GM18507 (cell line): ENCODE results near the gene ERN1.

Experiments used
- DNase-seq: peaks from one replicate; pipeline ENCODE4 v3.0.0; 2011; ENCODE audit warnings: low read depth; ENCODE audit not compliant: insufficient read length; ENCODE audit errors: extremely low spot score
- FAIRE-seq: peaks from 2 replicates; lab custom pipeline; 2011; peaks lifted over from hg19 to GRCh38; lab: Jason Lieb, UNC

ERN1 gene

GRCh38 chr17:64158831-64159590 lies 29.1 kb upstream of the ERN1 start:
- DNase-seq (no peak), FAIRE-seq (no peak)

- no peak for DNase-seq
- FAIRE-seq: no peak
Measured at GRCh38 chr17:64158406-64158805, 28.5 kb upstream of the ERN1 start.

- no peak for FAIRE-seq
- no peak for DNase-seq
Measured at GRCh38 chr17:64157669-64158180, 27.8 kb upstream of the ERN1 start.

GRCh38 chr17:64156670-64157069 lies 26.7 kb upstream of the ERN1 start:
- FAIRE-seq (no peak), DNase-seq (no peak)

DNA sequence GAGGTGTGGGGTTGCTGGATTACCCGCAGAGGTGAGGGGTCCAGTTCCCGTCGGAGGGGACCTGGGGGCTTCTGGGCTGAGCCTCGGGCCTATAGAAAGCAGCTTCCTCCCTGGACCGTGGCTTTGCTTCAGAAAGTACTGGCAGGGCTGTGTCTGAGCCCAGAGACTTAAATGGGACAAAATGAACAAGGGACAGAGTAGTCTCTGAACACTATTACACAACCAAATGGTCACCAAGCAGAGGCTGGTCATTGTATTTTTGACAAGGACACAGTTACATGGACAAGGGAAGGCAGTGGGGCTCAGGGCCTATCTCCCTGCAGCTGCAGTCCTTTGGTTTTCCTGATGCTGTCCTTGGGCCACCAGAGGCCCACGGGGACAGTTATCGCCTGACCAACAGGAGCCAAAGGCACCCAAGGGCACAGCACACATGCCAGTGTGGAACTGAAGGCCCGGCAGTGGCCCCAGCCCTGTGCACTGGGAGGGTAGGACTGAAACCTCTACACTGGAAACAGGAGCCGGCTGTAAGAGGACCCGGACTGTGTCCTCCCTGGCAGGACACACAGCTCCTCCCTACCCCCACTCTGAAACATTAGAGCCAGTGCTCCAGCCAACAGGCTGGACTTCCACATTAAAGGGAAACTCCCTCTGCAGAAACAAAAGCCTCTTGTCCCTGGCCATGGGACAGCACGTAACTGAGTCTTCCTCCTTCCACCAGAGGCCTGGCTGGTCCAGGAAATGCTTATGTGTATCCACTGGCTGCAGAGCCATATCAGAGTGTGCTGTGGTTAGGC lies 26.0 kb upstream of the ERN1 start:
- FAIRE-seq (no peak), DNase-seq (no peak)

DNA sequence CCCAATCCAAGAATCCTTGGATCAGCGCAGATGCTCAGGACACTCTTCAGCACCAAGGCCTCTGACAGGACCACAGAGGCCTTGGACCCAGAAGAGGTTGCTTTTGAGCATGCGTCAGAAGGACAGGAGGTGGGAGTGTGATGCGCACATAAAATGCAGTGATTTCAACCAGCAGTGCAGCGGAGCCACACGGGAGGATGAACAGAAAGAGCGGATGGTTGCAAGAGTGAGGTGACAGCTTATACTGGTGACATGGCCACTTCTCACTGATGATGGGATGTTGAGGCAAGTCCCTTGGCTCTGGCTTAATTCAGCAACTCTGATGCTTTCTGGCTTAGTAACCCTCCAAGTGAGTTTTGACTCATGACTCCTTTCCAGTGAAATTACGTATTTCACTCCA lies 25.2 kb upstream of the ERN1 start:
- no peak for DNase-seq

GRCh38 chr17:64154717-64155116 lies 24.8 kb upstream of the ERN1 start:
- FAIRE-seq (no peak), DNase-seq (no peak)

More for the DNA sequence above, 25.2 kb upstream of the ERN1 start:
- no peak for FAIRE-seq

DNA sequence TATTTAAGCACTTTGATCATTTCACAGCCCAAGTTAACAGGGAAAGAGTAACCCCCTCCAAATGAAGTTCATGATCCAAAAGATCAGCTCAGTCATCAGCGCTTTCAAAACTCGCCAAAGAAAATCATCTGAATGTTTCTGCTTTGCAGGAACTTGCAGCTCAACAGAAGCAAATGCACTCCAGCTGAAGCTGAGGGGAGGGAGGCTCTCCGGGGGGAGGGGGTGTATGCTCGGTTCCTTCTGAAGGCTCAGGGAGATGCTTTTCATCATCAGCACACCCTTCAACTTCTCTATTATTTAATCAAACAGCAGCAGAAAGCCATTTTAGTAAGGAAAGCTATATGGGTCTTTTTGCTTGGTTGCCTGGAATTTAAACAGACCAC lies 24.4 kb upstream of the ERN1 start:
- FAIRE-seq (no peak), DNase-seq (no peak)

- FAIRE-seq: no peak
- no peak for DNase-seq
Measured at GRCh38 chr17:64153565-64154312, 23.8 kb upstream of the ERN1 start.

DNA sequence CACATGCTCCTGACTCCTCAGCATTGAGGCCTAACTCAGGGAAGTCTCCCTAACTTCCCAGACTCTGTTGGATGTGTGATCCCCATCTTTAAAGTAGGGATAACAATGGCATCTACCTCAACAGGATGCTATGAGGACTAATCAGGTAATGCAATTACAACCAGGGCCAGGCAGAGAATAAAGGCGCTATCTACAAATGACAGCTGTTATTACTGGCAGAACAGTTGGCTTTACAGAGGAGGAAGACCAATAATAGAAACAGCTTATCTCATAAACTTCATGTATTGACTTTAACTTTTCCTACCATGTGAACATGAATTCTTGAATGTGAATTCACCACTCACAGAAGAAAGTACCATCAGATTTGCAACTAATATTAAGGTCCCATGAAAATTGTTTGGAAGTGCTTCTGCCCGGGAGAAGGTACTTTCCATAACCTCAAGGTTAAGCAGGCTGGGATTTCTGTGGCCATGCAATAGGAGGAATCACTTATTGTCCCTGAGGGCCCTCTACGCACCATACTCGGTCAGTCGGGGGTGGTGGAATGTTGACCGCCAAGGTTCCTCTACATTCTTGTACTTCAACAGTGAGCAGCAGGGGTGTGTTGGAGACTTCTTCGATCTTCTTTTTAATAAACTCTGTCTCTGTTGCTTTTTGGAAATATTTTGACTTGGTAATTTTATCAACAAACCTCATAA lies 22.6 kb upstream of the ERN1 start:
- FAIRE-seq (no peak), DNase-seq (no peak)

GRCh38 chr17:64151016-64151368 lies 21.0 kb upstream of the ERN1 start:
- FAIRE-seq (no peak), DNase-seq (no peak)

- no peak for FAIRE-seq
- DNase-seq: no peak
Measured at GRCh38 chr17:64150237-64151015, 20.5 kb upstream of the ERN1 start.

DNA sequence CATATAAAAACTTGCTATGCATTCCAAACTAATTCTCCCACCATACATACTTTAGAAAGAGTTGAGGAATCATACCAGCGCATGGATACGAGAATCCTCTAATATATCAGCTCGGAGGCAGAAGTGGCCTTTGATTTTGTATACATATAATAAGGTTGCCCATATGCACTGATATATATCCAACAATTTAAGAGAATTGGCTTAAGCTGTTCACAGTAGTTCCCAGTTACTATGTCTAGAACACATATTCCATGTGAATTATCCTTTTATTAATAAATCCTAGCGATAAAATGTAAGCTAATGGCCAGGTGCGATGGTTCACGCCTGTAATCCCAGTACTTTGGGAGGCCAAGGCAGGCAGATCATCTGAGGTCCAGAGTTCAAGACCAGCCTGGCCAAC lies 19.3 kb upstream of the ERN1 start:
- no peak for FAIRE-seq
- no peak for DNase-seq

DNA sequence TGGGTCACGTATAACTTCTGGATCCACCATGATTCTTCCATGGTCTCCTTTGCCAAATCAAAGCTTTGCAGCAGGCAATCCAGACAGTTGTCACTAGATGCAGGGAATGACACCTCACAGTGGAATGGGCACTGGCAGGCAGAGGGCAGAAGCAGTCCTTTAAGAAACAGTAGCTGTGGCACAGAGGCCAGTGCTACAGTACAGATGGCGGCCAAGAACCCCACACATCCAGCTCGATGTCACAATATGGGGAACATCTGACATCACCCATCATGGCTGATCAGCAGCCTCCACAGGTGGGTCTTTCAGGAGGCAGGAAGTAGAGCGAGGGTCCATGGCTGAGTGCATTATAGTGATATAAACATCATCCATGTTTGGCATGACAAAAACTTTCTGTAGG lies 18.8 kb upstream of the ERN1 start:
- FAIRE-seq: no peak
- no peak for DNase-seq

- no peak for FAIRE-seq
- DNase-seq: no peak
Measured at GRCh38 chr17:64148017-64148631, 18.2 kb upstream of the ERN1 start.

- FAIRE-seq (no peak), DNase-seq (no peak)
Measured at GRCh38 chr17:64147110-64148016, 17.4 kb upstream of the ERN1 start.

DNA sequence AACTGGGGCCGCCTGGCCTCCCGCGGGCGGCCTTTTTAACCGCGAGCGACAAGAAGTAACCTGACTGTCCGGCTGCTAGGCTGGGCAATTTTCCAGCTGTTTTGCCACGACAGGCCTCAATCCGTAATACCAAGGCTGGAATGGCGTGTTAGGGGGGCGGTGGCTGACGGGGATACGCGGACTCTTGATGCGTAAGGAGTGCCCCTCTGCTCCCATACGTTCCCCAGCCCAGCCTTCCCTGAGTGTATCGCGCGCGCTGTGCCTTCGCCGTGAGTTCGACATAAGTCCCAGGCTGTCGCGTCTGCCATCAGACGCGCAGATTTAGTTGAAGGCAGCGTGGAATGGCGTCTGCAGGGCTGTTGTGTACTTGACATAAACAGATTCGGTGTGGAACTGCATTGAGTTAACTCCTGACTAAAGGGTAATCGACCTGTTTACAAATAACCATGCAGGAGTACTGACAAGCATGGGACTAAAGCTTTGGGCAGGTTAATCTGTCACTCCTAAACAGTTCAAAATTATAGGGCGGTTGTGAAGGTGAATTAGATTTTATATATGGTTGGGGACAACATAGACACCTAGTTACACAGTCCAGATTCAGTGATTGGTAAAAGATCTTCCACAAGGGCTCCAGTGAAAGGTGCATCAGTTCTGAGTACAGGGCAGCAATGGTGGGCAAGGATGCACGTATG lies 16.6 kb upstream of the ERN1 start:
- DNase-seq: no peak
- no peak for FAIRE-seq
